ENCODE measurements around the gene BNIPL.

Gene BNIPL

DNA sequence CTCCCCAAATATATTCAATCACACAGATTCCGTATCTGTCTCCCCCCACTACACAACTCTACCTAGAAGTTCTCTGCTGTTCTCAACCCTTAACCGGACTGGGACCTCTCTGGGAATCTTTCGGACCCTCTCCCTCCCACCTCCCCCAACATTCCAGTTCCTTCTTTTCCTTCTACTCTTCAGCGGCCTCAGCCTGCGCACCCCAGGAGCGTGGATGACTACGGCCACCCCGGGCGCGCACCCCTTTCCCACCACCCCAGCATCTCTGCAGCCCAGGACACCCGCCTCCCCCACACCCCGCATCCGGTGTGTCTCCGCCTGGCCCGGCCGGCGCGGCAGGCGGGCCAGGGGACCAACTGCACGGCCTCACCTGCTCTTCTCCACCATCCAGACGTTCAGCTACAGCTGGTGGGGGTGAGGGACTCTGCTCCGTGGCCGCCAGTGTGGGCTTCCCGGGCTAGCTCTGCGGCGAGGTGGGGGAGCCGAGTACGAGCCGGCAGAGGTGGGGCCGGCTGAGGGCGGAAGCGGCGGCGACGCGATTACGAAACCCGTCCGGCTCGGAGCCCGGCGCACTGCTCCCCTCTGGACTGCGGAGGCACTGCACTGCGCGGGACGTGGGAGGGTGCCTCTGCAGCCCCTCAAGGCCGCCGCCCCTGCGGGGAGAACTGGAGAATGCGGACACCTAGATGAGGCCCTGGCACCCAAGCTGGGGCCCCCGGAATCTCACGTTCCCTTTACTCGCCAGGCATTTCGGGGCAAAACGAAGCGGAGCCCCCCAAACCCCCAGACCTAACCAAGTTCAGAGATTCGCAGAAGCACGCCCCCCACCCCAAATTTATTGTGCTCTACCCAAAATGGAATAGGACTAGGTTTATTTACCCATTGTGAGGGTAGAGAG, 23.0 kb downstream of the BNIPL start, which contains the start of gene CDC42SE1:
CDC42SE1 (minus strand) TSS at position 514 of the 898 bp plus-strand sequence. CDS start 3,892 bp downstream, outside the sequence.
- peak; percentile 80 for DNase-seq

DNA sequence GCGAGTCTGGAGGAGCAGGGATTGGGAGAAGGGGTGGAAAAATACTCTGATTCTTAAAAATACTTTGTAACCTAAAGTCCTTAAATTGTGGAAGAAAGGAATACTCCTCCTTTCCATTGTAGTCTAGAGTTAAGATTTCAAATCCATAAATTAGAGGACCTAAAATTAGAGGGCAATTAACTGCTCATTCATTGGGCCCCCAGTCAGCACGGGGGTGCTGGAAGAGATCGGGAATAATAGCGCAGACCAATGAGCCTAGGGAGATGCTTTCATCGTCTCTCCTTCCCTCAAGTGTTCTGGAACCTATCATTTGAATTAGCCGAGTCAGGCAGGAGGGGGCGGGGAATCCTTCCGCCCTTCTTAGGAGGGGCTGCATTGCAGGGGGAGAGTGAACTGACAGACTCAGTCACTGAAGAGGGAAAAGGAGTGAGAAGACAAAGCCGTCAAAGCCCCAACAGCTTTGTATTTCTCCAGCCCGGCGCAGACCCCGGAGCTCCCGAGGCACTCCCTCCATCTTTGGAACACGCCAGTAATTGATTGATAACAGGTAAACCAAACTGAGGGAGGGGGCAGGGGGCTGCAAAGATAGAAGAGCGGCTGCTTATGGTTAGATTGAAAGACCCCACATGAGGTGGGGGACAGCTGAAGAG, 23.7 kb downstream of the BNIPL start, which contains the start of gene MLLT11:
MLLT11 (plus strand) TSS at position 391 of the 650 bp plus-strand sequence. CDS start 6,828 bp downstream, outside the sequence.
- no peak for DNase-seq

DNA sequence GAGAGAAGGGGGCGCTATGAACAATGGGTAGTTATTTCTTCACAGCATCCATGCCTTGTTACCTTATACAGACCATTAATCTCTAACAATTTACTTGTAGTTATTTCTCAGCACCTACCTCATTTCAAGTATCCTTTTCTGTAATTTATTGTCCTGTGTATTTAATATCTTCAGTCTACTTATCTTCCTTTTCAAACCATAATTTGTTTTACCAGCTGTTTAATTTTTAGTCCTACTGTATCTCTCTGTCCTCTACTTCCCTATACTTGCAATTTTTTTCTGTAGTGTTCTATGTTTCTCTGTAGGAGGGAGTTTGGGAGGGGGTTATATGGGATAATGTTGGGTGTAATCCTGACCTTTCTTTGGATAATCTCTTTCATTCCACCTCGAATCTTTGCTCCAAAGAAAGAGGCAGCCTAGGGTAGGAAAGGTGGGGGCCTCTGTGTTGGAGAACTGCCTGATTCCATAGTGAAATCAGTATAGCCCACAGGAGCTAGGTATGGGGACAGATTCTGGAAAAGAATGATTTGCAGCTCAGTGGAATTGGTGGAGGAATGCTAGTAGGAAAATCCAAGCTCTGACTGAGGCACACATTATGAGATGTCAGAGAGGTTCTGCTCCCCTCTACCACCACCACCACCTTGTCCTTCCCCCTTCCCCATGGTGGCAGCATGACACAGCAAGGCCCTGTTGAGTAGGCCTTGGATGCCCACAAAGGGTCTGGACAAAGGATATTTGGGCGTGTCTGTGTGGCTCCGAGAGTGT, 24.5 kb downstream of the BNIPL start:
- no peak for DNase-seq

DNA sequence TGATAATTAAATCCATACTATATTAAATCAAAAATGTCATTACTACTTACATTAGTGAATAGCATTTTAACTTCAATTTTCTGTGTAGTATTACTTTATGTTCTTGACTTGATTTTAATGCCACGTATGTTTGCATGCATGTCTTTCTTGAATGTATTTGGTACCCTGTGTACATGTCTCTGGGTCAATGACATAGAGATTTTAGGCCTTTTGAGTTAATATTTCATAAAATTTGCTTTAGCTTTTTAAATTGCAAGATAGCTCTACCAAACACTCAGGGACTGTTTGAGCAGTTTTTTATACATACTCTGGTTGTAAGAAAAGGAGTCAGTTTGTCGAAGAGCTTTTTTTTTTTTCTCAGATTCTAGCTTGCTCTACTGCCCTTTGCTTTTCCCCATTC, 25.3 kb downstream of the BNIPL start:
- no peak for DNase-seq

DNA sequence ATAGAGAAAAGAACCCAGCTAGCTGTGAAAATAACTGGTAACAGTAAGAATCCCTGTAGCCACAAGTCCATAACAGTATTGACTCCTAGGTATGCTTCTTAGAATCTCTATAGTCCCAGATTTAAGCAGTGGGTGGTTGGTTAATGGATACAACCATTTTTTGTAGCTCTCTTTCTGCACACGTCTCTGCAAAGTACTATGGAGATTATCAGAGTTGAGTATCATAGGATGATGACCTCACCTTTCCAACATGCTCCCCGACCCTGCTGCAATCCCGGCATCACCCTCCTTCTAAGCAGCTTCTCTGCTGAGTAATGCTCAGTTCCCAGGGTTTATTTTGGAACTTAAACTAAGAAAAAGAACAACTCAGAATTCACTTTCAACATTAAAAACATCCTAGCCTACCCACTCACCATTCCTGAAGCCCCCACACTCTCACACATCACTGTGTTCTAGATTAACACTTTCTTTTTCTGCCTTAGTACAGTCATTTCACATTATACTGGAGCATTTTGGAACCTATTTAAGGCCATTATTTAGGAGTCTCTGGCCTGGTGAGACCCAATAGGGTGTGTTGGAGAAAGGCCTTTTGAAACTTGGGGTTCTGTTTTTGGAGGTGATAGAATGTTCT, 26.5 kb downstream of the BNIPL start:
- DNase-seq, result no peak

DNA sequence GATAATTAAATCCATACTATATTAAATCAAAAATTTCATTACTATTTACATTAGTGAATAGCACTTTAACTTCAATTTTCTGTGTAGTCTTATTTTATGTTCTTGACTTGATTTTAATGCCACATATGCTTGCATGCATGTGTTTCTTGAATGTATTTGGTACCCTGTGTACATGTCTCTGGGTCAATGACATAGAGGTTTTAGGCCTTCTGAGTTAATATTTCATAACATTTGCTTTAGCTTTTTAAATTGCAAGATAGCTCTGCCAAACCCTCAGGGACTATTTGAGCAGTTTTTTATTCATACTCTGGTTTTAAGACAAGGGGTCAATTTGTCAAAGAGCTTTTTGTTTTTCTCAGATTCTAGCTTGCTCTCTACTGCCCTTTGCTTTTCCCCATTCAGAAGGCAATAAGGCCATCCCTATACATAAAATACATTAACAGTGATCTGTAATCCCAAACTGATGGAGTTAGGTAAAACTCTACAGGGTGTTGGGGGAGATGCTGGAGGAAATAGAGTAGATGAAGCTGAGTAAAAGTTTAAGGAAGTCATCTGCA, 28.8 kb downstream of the BNIPL start:
- DNase-seq, result no peak

DNA sequence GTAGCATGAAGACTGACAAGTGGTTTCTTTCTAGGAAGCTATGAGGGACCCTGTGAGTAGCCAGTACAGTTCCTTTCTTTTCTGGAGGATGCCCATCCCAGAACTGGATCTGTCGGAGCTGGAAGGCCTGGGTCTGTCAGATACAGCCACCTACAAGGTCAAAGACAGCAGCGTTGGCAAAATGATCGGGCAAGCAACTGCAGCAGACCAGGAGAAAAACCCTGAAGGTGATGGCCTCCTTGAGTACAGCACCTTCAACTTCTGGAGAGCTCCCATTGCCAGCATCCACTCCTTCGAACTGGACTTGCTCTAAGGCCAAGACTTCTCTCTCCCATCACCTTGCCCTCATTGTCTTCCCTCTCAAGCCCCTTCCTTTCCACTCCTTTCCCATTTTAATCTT, 30.8 kb downstream of the BNIPL start:
- DNase-seq, result no peak

DNA sequence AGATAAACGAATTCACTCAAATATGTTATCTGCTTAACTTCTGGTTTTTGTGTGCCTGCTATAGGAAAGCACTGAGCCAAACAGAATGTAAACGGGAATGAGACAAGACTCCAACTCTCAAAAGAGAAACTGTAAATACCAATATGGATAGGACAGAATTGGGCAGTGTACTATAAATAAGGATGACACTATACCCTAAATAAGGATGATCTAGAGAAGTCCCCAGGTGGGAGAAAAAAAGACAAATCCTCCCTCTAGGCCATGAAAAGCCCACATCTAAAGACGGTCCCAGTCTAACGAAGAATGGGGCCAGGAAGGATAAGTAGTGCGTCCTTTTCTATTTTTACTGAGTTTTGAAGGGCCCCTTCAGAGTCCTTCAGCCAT, 32.7 kb downstream of the BNIPL start:
- DNase-seq, result no peak

DNA sequence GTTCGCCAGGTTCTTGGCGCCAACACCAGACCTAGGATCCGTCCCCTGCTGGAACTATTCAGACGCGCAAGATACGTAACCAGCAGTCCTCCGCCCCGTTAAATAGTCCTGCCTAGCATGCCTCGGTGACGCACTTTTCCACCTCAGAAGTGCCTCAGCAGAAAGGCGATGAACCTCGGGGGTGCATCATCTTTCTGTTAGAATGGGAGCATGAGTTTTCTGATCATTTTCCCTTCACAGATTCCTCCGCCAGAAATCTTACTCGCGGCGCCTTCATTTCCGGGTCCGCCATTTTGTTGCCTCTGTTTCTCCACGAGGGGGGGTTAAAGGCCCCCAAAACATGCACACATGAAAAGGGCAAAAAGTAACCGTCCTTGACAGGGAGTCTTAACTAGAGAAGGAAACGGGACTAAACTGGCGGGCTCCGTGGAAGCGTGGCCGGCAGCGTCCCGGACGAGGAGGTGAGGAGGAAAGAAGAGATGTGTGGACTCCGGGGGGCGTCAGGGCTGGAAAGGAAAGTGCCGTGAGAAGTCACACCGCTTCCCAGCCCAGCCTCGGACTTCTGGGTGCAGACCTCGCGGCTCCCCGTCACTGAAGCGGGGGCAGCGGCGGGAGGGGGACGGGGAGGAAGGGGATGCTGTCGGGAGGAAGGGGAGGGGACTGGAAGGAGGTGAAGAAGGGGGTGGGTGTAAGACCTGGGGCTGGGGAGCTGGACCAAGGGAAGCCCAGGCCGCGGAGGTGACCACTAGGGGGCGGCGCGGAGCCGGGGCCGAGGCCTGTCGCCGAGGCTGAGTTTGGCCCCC, 34.3 kb downstream of the BNIPL start, which contains the start of gene GABPB2:
GABPB2 (plus strand) TSS at position 288 of the 803 bp plus-strand sequence. CDS start 17,429 bp downstream, outside the sequence.
- DNase-seq, result peak; percentile 64

DNA sequence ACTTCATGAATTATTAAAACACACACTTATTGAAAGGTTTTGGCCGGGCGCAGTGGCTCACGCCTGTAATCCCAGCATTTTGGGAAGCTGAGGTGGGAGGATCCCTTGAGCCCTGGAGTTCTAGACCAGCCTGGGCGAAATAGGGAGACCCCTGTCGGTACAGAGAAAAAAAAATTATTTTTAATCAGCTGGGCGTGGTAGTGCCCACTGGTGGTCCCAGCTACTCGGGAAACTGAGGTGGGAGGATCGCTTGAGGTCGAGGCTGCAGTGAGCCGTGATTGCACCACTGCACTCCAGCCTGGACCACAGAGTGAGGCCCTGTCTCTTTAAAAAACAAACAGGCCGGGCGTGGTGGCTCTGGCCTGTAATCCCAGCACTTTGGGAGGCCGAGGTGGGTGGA, 35.8 kb downstream of the BNIPL start:
- no peak for DNase-seq

DNA sequence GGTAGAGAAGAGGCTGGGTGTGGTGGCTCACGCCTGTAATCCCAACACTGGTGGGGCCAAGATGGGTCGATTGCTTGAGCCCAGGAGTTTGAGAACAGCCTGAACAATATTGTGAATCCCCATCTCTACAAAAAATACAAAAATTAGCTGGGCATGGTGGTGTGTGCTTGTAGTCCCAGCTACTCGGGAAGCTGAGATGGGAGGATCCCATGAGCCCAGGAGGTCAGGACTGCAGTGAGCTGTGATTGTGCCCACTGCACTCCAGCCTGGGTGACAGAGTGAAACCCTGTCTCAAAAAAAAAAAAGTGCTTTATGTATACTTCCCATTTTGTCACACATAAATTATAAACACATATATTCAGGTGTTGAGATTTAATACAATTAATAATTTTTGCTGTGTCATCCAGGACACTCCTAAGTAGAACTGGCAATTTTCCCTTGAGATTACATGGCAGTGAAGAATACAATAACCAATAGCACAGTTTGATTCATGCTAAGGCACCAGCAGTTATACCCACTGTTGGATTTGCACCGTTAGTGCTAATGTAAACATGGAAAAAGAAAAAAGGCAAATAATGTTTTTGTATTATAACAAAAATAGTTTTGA, 49.7 kb downstream of the BNIPL start:
- no peak for DNase-seq
